GM21619 (cell line): ENCODE data around the gene IHH.
A peak's percentile ranks its signal among the peaks of the same experiment; 100 is the strongest.

ENCODE experiments used
- ATAC-seq: cut with Tn5 transposase; IDR thresholded peaks from one replicate; pipeline ENCODE4 v1.9.1; 2021; ENCODE audit not compliant: unreplicated experiment

IHH gene

GRCh38 chr2:219042157-219042556, 18.6 kb downstream of the IHH start:
- no peak for ATAC-seq

DNA sequence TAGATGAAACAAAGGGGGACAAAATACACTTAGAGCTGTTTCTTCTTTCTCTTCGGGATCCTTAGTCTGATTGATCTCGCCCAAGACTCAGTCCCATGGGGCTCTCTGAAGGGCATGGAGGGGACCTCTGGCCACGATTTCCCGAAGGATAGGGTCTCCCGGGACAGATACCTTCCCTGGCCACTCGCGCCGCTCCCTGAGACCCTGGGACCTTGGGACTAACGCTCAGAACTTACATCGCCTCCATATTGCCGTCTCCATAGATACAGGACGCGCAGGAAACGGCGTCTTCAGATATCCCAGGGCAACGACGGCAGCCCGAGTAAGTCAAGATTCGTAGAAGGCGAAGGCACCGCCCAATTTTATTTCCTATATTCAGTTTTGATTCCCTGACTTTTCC, 19.5 kb downstream of the IHH start, which contains the start of gene CFAP65:
Gene CFAP65 (minus strand): TSS at position 265 of the 400 bp plus-strand sequence. CDS start 2,468 bp downstream, outside the sequence.
- ATAC-seq, result no peak

GRCh38 chr2:219038600-219038999, 22.1 kb downstream of the IHH start:
- ATAC-seq, result no peak

DNA sequence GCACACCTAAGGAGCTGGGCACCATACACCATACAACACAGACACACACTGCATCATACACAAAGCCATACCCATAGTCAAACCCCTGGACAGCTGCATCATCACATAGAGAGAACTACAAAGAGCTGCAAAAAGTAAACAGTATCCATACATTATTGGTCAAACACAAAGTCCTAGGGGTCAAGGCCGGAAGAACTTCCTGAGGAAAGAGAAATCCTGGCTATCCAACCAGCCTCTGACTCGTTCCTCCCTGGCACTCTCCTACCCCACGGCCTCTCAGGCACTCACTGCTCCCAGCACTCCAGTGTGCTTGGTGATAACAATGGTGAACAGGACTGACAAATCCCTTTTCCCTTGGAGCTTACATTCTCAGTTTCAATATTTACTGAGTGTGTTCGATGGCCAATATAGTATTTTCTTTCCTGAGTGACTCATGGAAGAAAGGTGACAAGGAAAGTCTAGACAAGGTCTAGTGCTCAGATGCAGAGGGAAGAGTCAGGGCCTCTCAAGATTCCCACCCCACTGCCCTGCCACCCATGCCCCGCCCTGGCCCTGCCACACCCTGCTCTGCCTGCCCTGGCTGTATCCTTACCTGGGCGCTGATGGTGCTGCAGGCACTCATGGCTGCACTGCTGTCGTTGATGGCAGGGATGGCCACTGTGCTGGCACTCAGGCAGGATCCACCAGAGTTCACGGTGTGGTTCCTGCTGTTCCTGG, 22.8 kb downstream of the IHH start:
- ATAC-seq, result no peak

GRCh38 chr2:219035942-219036341, 24.8 kb downstream of the IHH start:
- ATAC-seq, result no peak

- no peak for ATAC-seq
These were observed 25.9 kb downstream of the IHH start for GRCh38 chr2:219034823-219035222.

DNA sequence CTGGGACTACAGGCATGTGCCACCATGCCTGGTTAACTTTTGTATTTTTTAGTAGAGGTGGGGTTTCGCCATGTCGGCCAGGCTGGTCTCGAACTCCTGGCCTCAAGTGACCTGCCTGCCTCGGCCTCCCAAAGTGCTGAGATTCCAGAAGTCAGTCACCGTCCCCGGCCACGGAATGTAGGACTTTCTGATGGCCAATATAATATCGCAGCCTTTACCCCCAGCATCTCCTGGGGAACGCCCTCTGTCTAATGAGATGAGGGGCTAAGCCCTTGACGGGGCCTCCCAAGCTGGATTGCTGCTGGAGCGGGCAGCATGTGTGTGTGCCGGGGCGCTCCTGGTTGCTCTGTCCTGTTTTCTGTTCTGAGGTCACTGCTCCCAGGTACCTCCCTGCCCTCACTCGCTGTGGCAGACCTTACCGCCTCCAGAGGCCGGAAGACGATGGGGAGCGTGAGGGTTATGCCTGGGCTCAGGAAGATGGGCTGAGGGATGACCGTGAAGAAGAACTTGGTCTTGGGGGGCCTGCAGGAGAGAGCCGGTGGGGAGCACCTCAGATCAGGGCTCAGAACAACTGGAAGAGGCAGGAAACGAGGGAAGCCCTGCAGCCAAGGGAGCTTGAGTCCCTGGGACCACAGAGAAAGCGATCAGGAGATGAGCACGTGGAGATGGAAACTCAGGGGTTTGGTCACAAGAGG, 28.5 kb downstream of the IHH start:
- ATAC-seq, result no peak

GRCh38 chr2:219031005-219031738, 29.5 kb downstream of the IHH start:
- ATAC-seq, result no peak

DNA sequence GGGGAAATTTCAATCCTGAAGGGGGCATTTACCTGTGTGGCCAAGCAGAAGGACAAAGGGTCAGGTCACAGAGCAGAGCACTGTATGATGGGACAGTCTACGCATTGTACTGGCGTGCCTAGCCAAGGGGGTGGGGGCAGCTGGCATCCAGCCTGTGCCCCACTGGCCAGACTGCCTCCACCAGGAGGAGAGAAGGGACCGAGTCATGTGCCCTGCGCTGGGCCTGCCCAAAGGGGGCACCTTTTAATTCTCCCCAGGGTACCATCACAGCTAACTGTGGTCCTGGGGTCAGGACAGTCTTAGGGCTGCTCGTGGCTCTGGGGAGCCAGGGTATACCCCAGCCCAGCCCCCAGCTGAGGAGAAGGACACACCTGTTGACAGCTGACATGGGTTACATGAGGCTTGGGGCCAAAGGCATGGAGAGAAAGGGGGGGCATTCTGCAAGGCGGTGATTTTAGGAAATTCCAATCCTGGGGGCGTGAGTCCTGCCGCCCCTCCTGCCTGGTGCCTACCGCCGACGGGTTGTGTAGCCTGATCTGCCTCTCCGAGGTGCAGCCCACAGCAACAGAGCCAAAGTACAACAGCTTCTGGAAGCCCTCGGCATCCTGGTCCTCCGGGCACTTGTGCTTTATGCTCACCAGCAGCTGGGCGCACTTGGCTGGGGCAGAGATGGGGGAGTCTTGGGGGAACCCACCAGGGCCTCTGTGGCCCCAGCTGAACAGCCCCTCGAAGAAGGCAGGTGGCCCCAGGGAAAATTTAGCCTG, 30.4 kb downstream of the IHH start:
- no peak for ATAC-seq

GRCh38 chr2:219029829-219030165, 30.9 kb downstream of the IHH start:
- ATAC-seq, result peak; percentile 81

GRCh38 chr2:219028996-219029828, 31.5 kb downstream of the IHH start:
- peak; percentile 15 for ATAC-seq

DNA sequence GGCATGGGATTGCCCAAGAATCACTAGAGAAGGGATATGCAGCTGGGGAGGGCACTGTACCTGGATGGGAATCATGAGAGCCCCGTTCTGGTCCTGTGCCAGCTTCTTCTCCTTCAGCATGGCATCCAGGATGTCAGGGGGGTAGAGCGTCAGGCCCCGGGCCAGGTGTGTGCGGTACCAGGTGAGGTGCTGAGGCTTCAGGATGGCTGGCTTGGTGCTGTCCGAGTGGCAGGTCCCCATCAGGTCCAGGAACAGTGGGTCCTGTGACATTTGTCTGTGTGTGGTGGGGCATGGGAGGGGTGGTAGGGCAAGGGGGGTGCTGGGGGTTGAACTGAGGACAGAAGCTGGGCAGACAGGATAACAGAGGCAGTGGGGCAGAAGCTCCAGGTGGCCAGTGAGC, 32.6 kb downstream of the IHH start:
- no peak for ATAC-seq

GRCh38 chr2:219027511-219028055, 33.1 kb downstream of the IHH start:
- ATAC-seq, result no peak

DNA sequence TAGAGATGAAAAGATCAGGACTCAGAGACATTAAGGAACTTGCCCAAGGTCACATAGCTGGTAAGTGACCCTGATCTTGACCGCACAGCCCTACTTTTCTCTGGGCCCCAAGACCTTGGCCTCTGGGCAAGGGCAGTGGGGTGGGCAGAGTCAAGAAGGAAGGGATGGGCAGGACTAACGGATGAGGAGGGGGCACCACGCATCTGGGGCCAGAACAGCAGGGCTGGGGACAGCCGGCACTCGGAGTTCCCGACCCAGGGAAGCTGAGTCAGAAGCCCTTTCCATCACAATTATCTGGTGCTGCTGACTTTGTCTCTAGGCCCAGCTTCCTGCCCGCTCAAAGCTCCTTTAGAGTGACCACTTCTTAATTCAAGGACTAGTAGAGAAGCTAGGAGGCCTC, 33.8 kb downstream of the IHH start:
- ATAC-seq, result no peak

GRCh38 chr2:219025637-219026585, 34.8 kb downstream of the IHH start:
- no peak for ATAC-seq

DNA sequence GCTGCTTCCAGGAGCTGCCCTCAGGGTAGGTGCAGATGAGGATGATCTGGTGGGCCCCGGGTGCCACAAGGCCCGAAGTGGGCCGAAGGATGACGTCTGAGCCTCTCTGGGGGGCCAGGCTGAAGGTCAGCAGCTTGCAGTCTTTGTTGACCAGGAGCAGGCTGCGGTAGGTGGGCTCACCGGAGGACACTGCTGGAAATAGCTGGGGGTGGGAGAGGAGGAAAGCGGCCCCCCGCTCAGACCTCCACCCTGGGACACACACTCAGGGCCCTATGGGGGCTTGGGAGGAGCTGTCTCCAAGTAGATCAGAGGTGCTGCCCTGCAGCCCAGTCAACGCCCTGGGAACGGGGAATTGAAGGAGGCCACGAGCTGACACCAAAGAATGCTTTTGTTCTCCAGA, 36.7 kb downstream of the IHH start:
- no peak for ATAC-seq

DNA sequence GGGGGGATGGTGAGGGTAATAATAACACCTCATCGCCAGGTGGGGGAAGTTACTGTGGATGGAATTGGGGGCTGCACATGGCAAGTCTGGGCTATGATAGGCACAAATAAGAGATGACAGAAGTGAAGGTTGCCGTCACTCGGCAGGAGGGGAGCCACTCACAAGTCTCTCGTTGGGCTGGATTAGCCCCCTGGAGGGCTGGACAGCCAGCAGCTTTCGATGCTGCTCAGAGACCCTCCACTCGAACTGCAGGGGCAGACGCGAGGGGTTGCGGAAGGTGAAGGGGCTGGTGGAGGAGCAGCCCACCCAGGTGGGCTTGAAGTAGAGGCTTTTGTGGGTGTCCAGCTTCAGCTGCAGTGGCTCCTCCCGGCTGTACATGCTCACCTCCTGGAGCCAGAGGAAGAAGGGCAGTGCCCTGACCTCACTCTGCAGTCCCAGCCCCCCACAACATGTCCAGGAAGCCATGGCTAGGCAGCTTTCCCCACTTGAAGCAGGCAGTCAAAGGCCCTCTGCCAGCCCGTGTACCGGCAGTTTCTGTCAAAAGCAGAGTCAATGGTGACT, 37.6 kb downstream of the IHH start:
- no peak for ATAC-seq

GRCh38 chr2:219022616-219023015, 38.1 kb downstream of the IHH start:
- no peak for ATAC-seq

DNA sequence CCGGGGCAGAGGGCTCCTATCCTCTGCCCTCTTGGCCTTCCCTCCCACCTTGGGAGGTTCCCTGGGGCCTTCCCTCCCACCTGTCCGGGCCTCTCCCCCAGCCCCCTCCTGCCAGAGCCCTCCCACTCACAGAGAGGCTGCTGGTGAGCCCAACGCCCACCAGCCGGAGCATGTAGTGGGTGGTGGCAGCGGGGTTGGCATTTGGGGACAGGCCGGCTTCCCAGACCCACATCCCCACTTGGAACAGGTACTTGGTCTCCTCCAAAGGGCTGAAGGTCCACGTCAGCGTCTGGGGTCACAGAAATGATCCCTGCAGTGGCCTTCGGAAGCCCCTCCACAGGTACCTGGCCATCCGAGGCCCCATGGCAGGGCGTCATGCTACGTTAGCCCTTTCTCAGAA, 38.7 kb downstream of the IHH start:
- ATAC-seq, result no peak
